HepG2 (cell line): ENCODE results near the gene KCTD15. TPM values are rescaled to one million over a fixed set of nuclear protein-coding genes. Genes with fewer than 3 reads are reported as not detected.
A peak's percentile ranks its signal among the peaks of the same experiment; 100 is the strongest.

Experiments used
- ATAC-seq: fragments of 200-7000 bp; cut with Tn5 transposase; 3 replicates; pipeline ENCODE4 v1.9.1; 2020; ENCODE audit warnings: mild to moderate bottlenecking, moderate library complexity
- BruUV-seq: library from RNA; stranded (reverse); fragments of 400-500 nt; replicated peaks from 2 replicates; lab custom pipeline; 2021; lab: Mats Ljungman, UMichigan
- CTCF ChIA-PET: fragments of 300-600 bp; formaldehyde crosslinking; extraction: SDS; loops from one replicate; lab custom pipeline; 2021; ENCODE audit warnings: low total read pairs, inconsistent platforms, low intra/inter-chr PET ratio; lab: Yijun Ruan, JAX
- POLR2A ChIA-PET: fragments of 350-600 bp; sonication (Branson Sonifier 250); formaldehyde crosslinking; loops from one replicate; lab custom pipeline; 2020; ENCODE audit warnings: antibody characterized with exemption, inconsistent platforms; lab: Yijun Ruan, JAX
- DNase-seq: peaks from one replicate; pipeline ENCODE4 v3.0.0-alpha.2; 2015; ENCODE audit warnings: low spot score
- FAIRE-seq: peaks from 3 replicates; lab custom pipeline; 2011; peaks lifted over from hg19 to GRCh38; lab: Jason Lieb, UNC
- H2AFZ ChIP-seq: one replicate; pipeline ENCODE4 v1.6.1; 2011; ENCODE audit warnings: low read length, inconsistent platforms
- H3K27ac ChIP-seq: fragments of 300-600 bp; 3 replicates; pipeline ENCODE4 v1.8.0; 2011; ENCODE audit warnings: mixed run types, mild to moderate bottlenecking, mixed read lengths, low read length, inconsistent platforms; ENCODE audit not compliant: insufficient read depth; ENCODE audit errors: extremely low read length
- H3K27me3 ChIP-seq, 2 experiments: fragments of 200-600 bp in 1 of 2; 2 replicates in 1 of 2; 3 replicates in 1 of 2; pipeline versions ENCODE4 v1.6.0 to v1.8.0; 2011; ENCODE audit warnings: low read length in 2 of 2, mild to moderate bottlenecking in 2 of 2, moderate library complexity in 2 of 2, inconsistent platforms in 1 of 2; ENCODE audit not compliant: insufficient read depth in 2 of 2, control insufficient read depth in 1 of 2
- H3K36me3 ChIP-seq, 2 experiments: fragments of 200-600 bp in 1 of 2; replicated peaks in 1 of 2; 2 replicates in 1 of 2; 3 replicates in 1 of 2; pipeline versions ENCODE4 v1.5.1 to v1.8.0; 2011; ENCODE audit warnings: low read length in 2 of 2, inconsistent platforms in 1 of 2; ENCODE audit not compliant: insufficient read depth in 2 of 2, control insufficient read depth in 1 of 2
- H3K4me1 ChIP-seq: 2 replicates; pipeline ENCODE4 v1.5.1; 2012; ENCODE audit warnings: low read length, inconsistent platforms; ENCODE audit not compliant: insufficient read depth
- H3K4me2 ChIP-seq: 2 replicates; pipeline ENCODE4 v1.6.0; 2011; ENCODE audit warnings: low read depth, low read length, inconsistent platforms
- H3K4me3 ChIP-seq, 3 experiments: fragments of 200-600 bp in 1 of 3; sonication (generic), shearing (Covaris generic) in 1 of 3; replicated peaks in 1 of 3; 2 replicates each; pipeline ENCODE4 v1.5.1; 2011 to 2016; ENCODE audit warnings: low read length in 3 of 3, inconsistent platforms in 2 of 3, low read depth in 2 of 3, mild to moderate bottlenecking in 2 of 3, control low read depth in 1 of 3, mixed read lengths in 1 of 3; ENCODE audit not compliant: insufficient read depth in 1 of 3
- H3K79me2 ChIP-seq: one replicate; pipeline ENCODE4 v1.6.1; 2011; ENCODE audit warnings: low read length, inconsistent platforms; ENCODE audit not compliant: insufficient read depth
- H3K9ac ChIP-seq: 2 replicates; pipeline ENCODE4 v1.6.0; 2011; ENCODE audit warnings: mild to moderate bottlenecking, low read depth, low read length, inconsistent platforms; ENCODE audit not compliant: insufficient read depth
- H3K9me3 ChIP-seq: 2 replicates; pipeline ENCODE4 v1.5.1; 2012; ENCODE audit warnings: mild to moderate bottlenecking, low read length
- H4K20me1 ChIP-seq: 2 replicates; pipeline ENCODE4 v1.6.0; 2011; ENCODE audit warnings: inconsistent platforms, mild to moderate bottlenecking, low read length, moderate library complexity; ENCODE audit not compliant: insufficient read depth
- ATF1 ChIP-seq: IDR thresholded peaks from 2 replicates; pipeline ENCODE4 v1.6.1; 2016; ENCODE audit warnings: mild to moderate bottlenecking, control low read depth
- ERF ChIP-seq: IDR thresholded peaks from 2 replicates; pipeline ENCODE4 v1.6.1; 2018; ENCODE audit warnings: missing biosample characterization, missing genetic modification reagents
- HNRNPUL1 ChIP-seq: fragments of 200-400 bp; formaldehyde crosslinking; IDR thresholded peaks from 2 replicates; pipeline ENCODE4 v1.6.1; 2017; ENCODE audit warnings: low read depth, mild to moderate bottlenecking, low read length, moderate library complexity
- ISL2 ChIP-seq: sonication (generic); formaldehyde crosslinking; IDR thresholded peaks from 2 replicates; pipeline ENCODE4 v1.5.0; 2020; ENCODE audit warnings: missing genetic modification reagents
- NONO ChIP-seq, 2 experiments: fragments of 450-650 bp in 1 of 2; sonication (generic) in 1 of 2; formaldehyde crosslinking in 1 of 2; IDR thresholded peaks in 1 of 2; conservative IDR thresholded peaks in 1 of 2; 2 replicates each; pipeline versions ENCODE4 v1.6.1 to v1.8.0; 2017 to 2022; ENCODE audit warnings: mild to moderate bottlenecking in 1 of 2, missing genetic modification reagents in 1 of 2, moderate library complexity in 1 of 2
- ZNF629 ChIP-seq: sonication (generic); formaldehyde crosslinking; conservative IDR thresholded peaks from 2 replicates; pipeline ENCODE4 v1.5.0; 2020; ENCODE audit warnings: missing genetic modification reagents
- ZSCAN21 ChIP-seq: sonication (generic); formaldehyde crosslinking; IDR thresholded peaks from 2 replicates; pipeline ENCODE4 v1.8.0; 2022; ENCODE audit warnings: mild to moderate bottlenecking, missing genetic modification reagents, moderate library complexity, borderline replicate concordance
- WGBS: methylation state at CpG from one replicate; pipeline ENCODE4 v1.1.6; 2017; ENCODE audit warnings: low lambda C conversion rate; 5-methylcytosine and 5-hydroxymethylcytosine counted together
- in situ Hi-C: cut with HindIII; loops from 2 replicates; pipeline ENCODE4 v1.10.0; 2017; ENCODE audit warnings: low pct_unique_long_range_greater_than_20kb; ENCODE audit not compliant: extremely low pct_ligation_motif_present
- intact Hi-C: fragments of 100-400 bp; cut with micrococcal nuclease; formaldehyde crosslinking; loops from one replicate; pipeline ENCODE4 v1.10.0; 2022; ENCODE audit not compliant: unreplicated experiment
- polyA plus RNA-seq, 8 experiments: library from polyadenylated mRNA; depleted of rRNA in 3 of 8; stranded (reverse) in 7 of 8; unstranded in 1 of 8; fragments of >200 nt; fragmentation: Illumina TruSeq in 4 of 8; extraction: Trizol in 4 of 8; gene quantifications; 2 replicates each; pipeline versions ENCODE4 v1.2.1 to v1.2.3, GENCODE V29; 2011 to 2016; ENCODE audit warnings: low read depth in 4 of 8, missing spikeins in 1 of 8, mixed read lengths in 1 of 8; ENCODE audit not compliant: insufficient read depth in 1 of 8
- total RNA-seq, 5 experiments: library from RNA; depleted of rRNA; stranded (reverse); fragments of >200 nt; fragmentation: Illumina TruSeq; extraction: Trizol; gene quantifications; 2 replicates each; pipeline ENCODE4 v1.2.3, GENCODE V29; 2016; ENCODE audit warnings: low read depth in 1 of 5
- TF ChIP-seq, protein P1 (sequence below): sonication (generic); formaldehyde crosslinking; IDR thresholded peaks from 2 replicates; pipeline ENCODE4 v1.4.0; 2020; ENCODE audit warnings: mild to moderate bottlenecking, missing genetic modification reagents

Gene KCTD15
- total and polyA plus RNA-seq, 2 of the 13 experiments (the other 11 are each of a cell fraction or from before 2014, with no cell fraction given), result 13.2 to 16.7 TPM

DNA sequence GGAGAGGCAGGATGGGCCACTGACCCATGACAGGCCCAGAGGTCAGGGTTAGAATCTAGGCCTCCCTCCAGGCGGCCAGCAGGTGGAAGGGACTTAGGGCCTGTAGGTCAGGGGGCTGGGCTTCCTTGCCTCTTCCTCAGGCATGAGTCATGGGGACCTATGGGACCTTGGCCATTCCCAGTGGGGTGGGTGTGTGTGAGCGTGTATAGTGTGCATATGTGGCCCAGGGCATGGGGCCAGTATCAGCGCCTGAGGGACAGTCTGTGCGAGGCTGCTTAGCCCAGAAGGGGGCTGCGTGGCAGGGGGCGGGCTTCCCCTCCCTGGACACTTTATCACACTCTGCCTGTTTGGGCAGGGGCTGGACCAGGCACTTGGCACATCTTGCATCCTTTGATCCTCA is 13.3 kb downstream of the KCTD15 start (continued):
- TF ChIP-seq ZSCAN21 (CRISPR knock-in tag) (no peak), ERF (CRISPR knock-in tag) (no peak), HNRNPUL1 (no peak), ATF1 (CRISPR knock-in tag) (no peak), ISL2 (CRISPR knock-in tag) (no peak), NONO (IDR thresholded peaks at IDR 0.05) (no peak), NONO (CRISPR knock-in tag; conservative IDR thresholded peaks at IDR 0.05) (no peak)

DNA sequence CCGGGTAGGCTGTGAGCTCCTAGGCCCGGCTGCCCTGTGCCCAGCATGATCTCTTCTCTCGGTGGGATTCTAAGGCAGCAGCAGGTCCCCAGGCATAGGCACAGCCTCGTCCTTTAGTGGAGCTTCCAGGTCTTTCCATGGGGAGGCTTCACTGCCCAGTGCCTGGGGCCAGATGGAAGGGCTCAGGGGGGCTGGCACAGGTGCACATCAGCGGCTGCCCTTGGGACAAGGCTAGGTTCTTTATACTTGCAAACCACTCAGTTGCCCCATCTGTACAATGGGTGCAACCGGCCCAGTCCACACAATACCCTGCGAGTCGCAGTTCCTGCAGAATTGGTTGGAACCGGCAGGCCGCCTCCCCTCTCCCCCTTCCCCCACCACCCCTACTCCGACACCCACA is 14.2 kb downstream of the KCTD15 start:
- Histone ChIP-seq H3K79me2 (peaks cover 4% of the 10 kb centered on the region), H4K20me1 (no peaks in the 10 kb centered on the region), H3K27me3 (no peaks in the 10 kb centered on the region), H3K4me2 (no peak overlapping the region), H3K36me3 (peaks cover 9 to 33% of the 10 kb centered on the region in 2 experiments; a peak in 4 of 5 replicates), H3K27ac (no peak overlapping the region), H3K9ac (no peak overlapping the region), H3K4me3 (no peak overlapping the region), H3K9me3 (no peaks in the 10 kb centered on the region), H2AFZ (no peak overlapping the region), H3K4me1 (no peaks in the 10 kb centered on the region)
- ChIA-PET POLR2A (no interaction called here), CTCF (no interaction called here)
- ATAC-seq, result no peak
- WGBS, result 94% methylated on average over 3 of the region's 11 CpGs
- no TSS peak for BruUV-seq
- intact Hi-C loops (no loop called here), in situ Hi-C loops (no loop called here)
- DNase-seq, result no peak
- TF ChIP-seq ZNF629 (CRISPR knock-in tag), result peak; percentile 64
- TF ChIP-seq, protein P1, sequence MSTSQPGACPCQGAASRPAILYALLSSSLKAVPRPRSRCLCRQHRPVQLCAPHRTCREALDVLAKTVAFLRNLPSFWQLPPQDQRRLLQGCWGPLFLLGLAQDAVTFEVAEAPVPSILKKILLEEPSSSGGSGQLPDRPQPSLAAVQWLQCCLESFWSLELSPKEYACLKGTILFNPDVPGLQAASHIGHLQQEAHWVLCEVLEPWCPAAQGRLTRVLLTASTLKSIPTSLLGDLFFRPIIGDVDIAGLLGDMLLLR (CRISPR knock-in tag), result no peak
- no peak for FAIRE-seq
